Neural cell (in vitro differentiated cells): ENCODE data around the gene RNU6-8. TPM values are rescaled to one million over a fixed set of nuclear protein-coding genes. Genes with fewer than 3 reads are reported as not detected.

Experiments
- H2AFZ ChIP-seq: fragments of 200-600, 300-800 bp; sonication (generic), shearing (Covaris generic); 2 replicates; pipeline ENCODE4 v1.6.0; 2014; ENCODE audit warnings: low read depth, mild to moderate bottlenecking, antibody characterized with exemption, low read length, moderate library complexity
- H3F3A ChIP-seq: fragments of 200-600 bp; shearing (Covaris generic); 2 replicates; pipeline ENCODE4 v1.6.1; 2016; ENCODE audit warnings: mild to moderate bottlenecking, moderate library complexity, mixed read lengths, antibody characterized with exemption, low read length; ENCODE audit not compliant: insufficient read depth, poor library complexity, severe bottlenecking
- H3K27ac ChIP-seq: fragments of 200-600, 300-800 bp; sonication (generic), shearing (Covaris generic); 2 replicates; pipeline ENCODE4 v1.5.1; 2014; ENCODE audit warnings: mild to moderate bottlenecking, low read length, moderate library complexity
- H3K27me3 ChIP-seq: fragments of 300-800, 200-600 bp; sonication (generic), shearing (Covaris generic); 2 replicates; pipeline ENCODE4 v1.6.0; 2014; ENCODE audit warnings: mild to moderate bottlenecking, low read depth, low read length, moderate library complexity; ENCODE audit not compliant: insufficient read depth
- H3K36me3 ChIP-seq: fragments of 300-800, 200-600 bp; sonication (generic), shearing (Covaris generic); 2 replicates; pipeline ENCODE4 v1.5.1; 2014; ENCODE audit warnings: mild to moderate bottlenecking, antibody characterized with exemption, low read length, moderate library complexity; ENCODE audit not compliant: insufficient read depth
- H3K4me2 ChIP-seq: fragments of 300-800, 200-600 bp; sonication (generic), shearing (Covaris generic); 2 replicates; pipeline ENCODE4 v1.6.0; 2014; ENCODE audit warnings: mild to moderate bottlenecking, low read length
- H3K4me3 ChIP-seq: fragments of 300-800, 200-600 bp; sonication (generic), shearing (Covaris generic); 2 replicates; pipeline ENCODE4 v1.5.1; 2014; ENCODE audit warnings: mild to moderate bottlenecking, low read length, moderate library complexity
- H3K79me2 ChIP-seq: fragments of 200-600 bp; shearing (Covaris generic); replicated peaks from 2 replicates; pipeline ENCODE4 v1.6.0; 2014; ENCODE audit warnings: mild to moderate bottlenecking, low read length, moderate library complexity; ENCODE audit not compliant: insufficient read depth
- H3K9ac ChIP-seq: fragments of 300-800, 200-600 bp; sonication (generic), shearing (Covaris generic); 2 replicates; pipeline ENCODE4 v1.6.1; 2016; ENCODE audit warnings: mild to moderate bottlenecking, low read length, mixed read lengths
- H3K9me2 ChIP-seq: fragments of 200-600 bp; shearing (Covaris generic); 2 replicates; pipeline ENCODE4 v1.6.1; 2016; ENCODE audit warnings: mild to moderate bottlenecking, low read length, mixed read lengths; ENCODE audit not compliant: insufficient read depth
- H3K9me3 ChIP-seq: fragments of 200-600, 300-800 bp; sonication (generic), shearing (Covaris generic); 2 replicates; pipeline ENCODE4 v1.6.1; 2016; ENCODE audit warnings: mild to moderate bottlenecking, mixed run types, low read length, moderate library complexity, mixed read lengths
- H4K20me1 ChIP-seq: fragments of 200-600 bp; shearing (Covaris generic); 2 replicates; pipeline ENCODE4 v1.6.1; 2016; ENCODE audit warnings: mild to moderate bottlenecking, mixed run types; ENCODE audit not compliant: insufficient read depth
- EP300 ChIP-seq: fragments of 450-650 bp; conservative IDR thresholded peaks from 2 replicates; pipeline ENCODE4 v1.6.1; 2014; ENCODE audit warnings: antibody characterized with exemption, mild to moderate bottlenecking, moderate library complexity; ENCODE audit not compliant: poor library complexity, severe bottlenecking
- EZH2 ChIP-seq: fragments of 200-600, 300-800 bp; shearing (Covaris generic), sonication (generic); IDR thresholded peaks from 2 replicates; pipeline ENCODE4 v1.6.1; 2014; ENCODE audit warnings: antibody characterized with exemption, low read length, borderline replicate concordance, mild to moderate bottlenecking; ENCODE audit not compliant: insufficient read depth, poor library complexity, severe bottlenecking
- MXI1 ChIP-seq: fragments of 450-650 bp; conservative IDR thresholded peaks from 2 replicates; pipeline ENCODE4 v1.6.1; 2014; ENCODE audit warnings: antibody characterized with exemption, mild to moderate bottlenecking; ENCODE audit not compliant: poor library complexity, severe bottlenecking
- POLR2AphosphoS5 ChIP-seq: IDR thresholded peaks from 2 replicates; pipeline ENCODE4 v1.6.1; 2012
- RAD21 ChIP-seq: fragments of 450-650 bp; conservative IDR thresholded peaks from 2 replicates; pipeline ENCODE4 v1.6.1; 2014; ENCODE audit warnings: antibody characterized with exemption, mild to moderate bottlenecking, moderate library complexity
- SMC3 ChIP-seq: fragments of 450-650 bp; conservative IDR thresholded peaks from 2 replicates; pipeline ENCODE4 v1.6.1; 2014; ENCODE audit warnings: antibody characterized with exemption, mild to moderate bottlenecking, moderate library complexity; ENCODE audit not compliant: poor library complexity
- TAF1 ChIP-seq: IDR thresholded peaks from 2 replicates; pipeline ENCODE4 v1.6.1; 2012; ENCODE audit warnings: low read depth
- polyA plus RNA-seq: library from polyadenylated mRNA; depleted of rRNA; stranded (reverse); fragments of >200 nt; gene quantifications from 2 replicates; pipeline ENCODE4 v1.2.3, GENCODE V29; 2014
- TF ChIP-seq, protein P1 (sequence below): fragments of 450-650 bp; IDR thresholded peaks from 2 replicates; pipeline ENCODE4 v1.5.1; 2014; ENCODE audit warnings: antibody characterized with exemption, mild to moderate bottlenecking, moderate library complexity; ENCODE audit not compliant: poor library complexity, severe bottlenecking
- TF ChIP-seq, protein P2 (sequence below): IDR thresholded peaks from 2 replicates; pipeline ENCODE4 v1.6.1; 2012; ENCODE audit warnings: borderline replicate concordance

RNU6-8 gene
- polyA plus RNA-seq, 1 donor from 2014 or later, result not detected

DNA sequence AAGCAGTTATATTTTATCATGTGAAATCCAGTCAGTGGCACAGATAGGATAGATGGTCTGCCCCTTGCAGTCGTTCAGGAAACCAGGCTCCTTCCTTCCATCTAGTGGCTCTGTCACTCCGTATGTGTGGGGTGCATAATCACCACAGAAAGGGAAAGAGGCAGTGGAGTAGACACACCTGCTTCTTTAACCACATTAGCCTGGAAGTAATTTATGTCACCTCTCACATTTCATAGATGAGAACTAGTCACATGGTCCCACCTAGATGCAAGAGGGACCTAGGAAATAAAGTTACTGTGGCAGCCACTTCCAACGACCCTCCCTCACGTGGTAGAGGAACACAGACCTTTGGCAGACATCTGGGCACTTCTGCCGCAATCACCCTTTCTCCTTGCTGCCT is 14.2 kb upstream of the RNU6-8 start:
- TF ChIP-seq RAD21 (no peak), TAF1 (no peak), POLR2AphosphoS5 (no peak), EP300 (no peak), MXI1 (no peak), SMC3 (no peak), EZH2 (no peak)
- TF ChIP-seq, protein P1, sequence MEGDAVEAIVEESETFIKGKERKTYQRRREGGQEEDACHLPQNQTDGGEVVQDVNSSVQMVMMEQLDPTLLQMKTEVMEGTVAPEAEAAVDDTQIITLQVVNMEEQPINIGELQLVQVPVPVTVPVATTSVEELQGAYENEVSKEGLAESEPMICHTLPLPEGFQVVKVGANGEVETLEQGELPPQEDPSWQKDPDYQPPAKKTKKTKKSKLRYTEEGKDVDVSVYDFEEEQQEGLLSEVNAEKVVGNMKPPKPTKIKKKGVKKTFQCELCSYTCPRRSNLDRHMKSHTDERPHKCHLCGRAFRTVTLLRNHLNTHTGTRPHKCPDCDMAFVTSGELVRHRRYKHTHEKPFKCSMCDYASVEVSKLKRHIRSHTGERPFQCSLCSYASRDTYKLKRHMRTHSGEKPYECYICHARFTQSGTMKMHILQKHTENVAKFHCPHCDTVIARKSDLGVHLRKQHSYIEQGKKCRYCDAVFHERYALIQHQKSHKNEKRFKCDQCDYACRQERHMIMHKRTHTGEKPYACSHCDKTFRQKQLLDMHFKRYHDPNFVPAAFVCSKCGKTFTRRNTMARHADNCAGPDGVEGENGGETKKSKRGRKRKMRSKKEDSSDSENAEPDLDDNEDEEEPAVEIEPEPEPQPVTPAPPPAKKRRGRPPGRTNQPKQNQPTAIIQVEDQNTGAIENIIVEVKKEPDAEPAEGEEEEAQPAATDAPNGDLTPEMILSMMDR, result no peak
- TF ChIP-seq, protein P2, sequence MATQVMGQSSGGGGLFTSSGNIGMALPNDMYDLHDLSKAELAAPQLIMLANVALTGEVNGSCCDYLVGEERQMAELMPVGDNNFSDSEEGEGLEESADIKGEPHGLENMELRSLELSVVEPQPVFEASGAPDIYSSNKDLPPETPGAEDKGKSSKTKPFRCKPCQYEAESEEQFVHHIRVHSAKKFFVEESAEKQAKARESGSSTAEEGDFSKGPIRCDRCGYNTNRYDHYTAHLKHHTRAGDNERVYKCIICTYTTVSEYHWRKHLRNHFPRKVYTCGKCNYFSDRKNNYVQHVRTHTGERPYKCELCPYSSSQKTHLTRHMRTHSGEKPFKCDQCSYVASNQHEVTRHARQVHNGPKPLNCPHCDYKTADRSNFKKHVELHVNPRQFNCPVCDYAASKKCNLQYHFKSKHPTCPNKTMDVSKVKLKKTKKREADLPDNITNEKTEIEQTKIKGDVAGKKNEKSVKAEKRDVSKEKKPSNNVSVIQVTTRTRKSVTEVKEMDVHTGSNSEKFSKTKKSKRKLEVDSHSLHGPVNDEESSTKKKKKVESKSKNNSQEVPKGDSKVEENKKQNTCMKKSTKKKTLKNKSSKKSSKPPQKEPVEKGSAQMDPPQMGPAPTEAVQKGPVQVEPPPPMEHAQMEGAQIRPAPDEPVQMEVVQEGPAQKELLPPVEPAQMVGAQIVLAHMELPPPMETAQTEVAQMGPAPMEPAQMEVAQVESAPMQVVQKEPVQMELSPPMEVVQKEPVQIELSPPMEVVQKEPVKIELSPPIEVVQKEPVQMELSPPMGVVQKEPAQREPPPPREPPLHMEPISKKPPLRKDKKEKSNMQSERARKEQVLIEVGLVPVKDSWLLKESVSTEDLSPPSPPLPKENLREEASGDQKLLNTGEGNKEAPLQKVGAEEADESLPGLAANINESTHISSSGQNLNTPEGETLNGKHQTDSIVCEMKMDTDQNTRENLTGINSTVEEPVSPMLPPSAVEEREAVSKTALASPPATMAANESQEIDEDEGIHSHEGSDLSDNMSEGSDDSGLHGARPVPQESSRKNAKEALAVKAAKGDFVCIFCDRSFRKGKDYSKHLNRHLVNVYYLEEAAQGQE, result no peak
- no peak overlapping the region for H3K4me3 ChIP-seq
- no peaks in the 10 kb centered on the region for H3K9me3 ChIP-seq
- no peaks in the 10 kb centered on the region for H3K9me2 ChIP-seq
- H3K79me2 ChIP-seq, result no peaks in the 10 kb centered on the region
- no peak overlapping the region for H3K4me2 ChIP-seq
- no peak overlapping the region for H3K9ac ChIP-seq
- no peaks in the 10 kb centered on the region for H4K20me1 ChIP-seq
- H3K27me3 ChIP-seq, result no peaks in the 10 kb centered on the region
- H2AFZ ChIP-seq, result no peak overlapping the region
- H3K27ac ChIP-seq, result no peak overlapping the region
- H3K36me3 ChIP-seq, result no peaks in the 10 kb centered on the region
- H3F3A ChIP-seq, result no peaks in the 10 kb centered on the region

DNA sequence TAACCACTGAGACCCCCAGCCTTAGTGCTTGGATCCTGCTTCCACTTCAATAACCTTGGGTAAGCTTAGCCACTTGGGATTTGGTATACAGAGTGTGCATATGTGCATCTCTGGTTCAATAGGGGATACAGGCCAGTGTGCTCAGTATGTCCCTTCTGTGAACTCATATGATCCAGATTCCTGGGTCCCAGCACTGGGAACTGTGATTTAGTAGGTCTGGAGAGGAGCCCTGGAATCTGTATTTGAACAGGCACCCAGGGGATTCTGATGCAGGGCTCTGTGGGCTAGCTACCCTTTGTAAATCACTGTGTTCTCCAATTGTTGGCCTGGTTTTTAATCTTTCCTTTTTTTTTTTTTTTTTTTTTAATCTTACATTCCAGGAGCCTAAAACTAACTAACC is 9.8 kb upstream of the RNU6-8 start:
- Histone ChIP-seq H3K9me2 (no peaks in the 10 kb centered on the region), H2AFZ (no peak overlapping the region), H3K4me2 (no peak overlapping the region), H3K79me2 (no peaks in the 10 kb centered on the region), H3K27me3 (no peaks in the 10 kb centered on the region), H3K9ac (no peak overlapping the region), H3K9me3 (no peaks in the 10 kb centered on the region), H4K20me1 (no peaks in the 10 kb centered on the region), H3K27ac (no peak overlapping the region), H3F3A (no peaks in the 10 kb centered on the region), H3K36me3 (no peaks in the 10 kb centered on the region), H3K4me3 (no peak overlapping the region)
- no peak for TF ChIP-seq EP300
- no peak for TF ChIP-seq TAF1
- TF ChIP-seq, protein P1, result no peak
- no peak for TF ChIP-seq RAD21
- no peak for TF ChIP-seq EZH2
- TF ChIP-seq POLR2AphosphoS5, result no peak
- TF ChIP-seq SMC3, result no peak
- TF ChIP-seq, protein P2, result no peak
- no peak for TF ChIP-seq MXI1
